HCT116 (cell line): Measurements from ENCODE around the gene CYB5R3. TPM values are rescaled to one million over a fixed set of nuclear protein-coding genes. Genes with fewer than 3 reads are reported as not detected.

Experiments
- ATAC-seq: fragments of 200-7000 bp; cut with Tn5 transposase; 2 replicates; pipeline ENCODE4 v1.9.1; 2020; ENCODE audit warnings: mild to moderate bottlenecking, moderate library complexity
- BruUV-seq: library from RNA; stranded (reverse); fragments of 400-500 nt; replicated peaks from 2 replicates; lab custom pipeline; 2021; lab: Mats Ljungman, UMichigan
- CTCF ChIA-PET: fragments of 300-600 bp; sonication (Branson Sonifier 250); formaldehyde crosslinking; loops from one replicate; lab custom pipeline; 2021; ENCODE audit warnings: antibody characterized with exemption; lab: Charles Lee
- POLR2A ChIA-PET: fragments of 300-600, 350-600 bp; sonication (Branson Sonifier 250); formaldehyde crosslinking; loops from one replicate; lab custom pipeline; 2021; ENCODE audit warnings: antibody characterized with exemption; lab: Charles Lee
- RAD21 ChIA-PET, 2 experiments: fragments of 300-600 bp; sonication (Branson Sonifier 250); formaldehyde crosslinking; loops; one replicate each; lab custom pipeline; 2023; ENCODE audit warnings: low total read pairs in 2 of 2; ENCODE audit not compliant: uncharacterized antibody in 2 of 2, unreplicated experiment in 2 of 2, low non-redundant PET in 1 of 2; lab: Charles Lee
- DNase-seq: peaks from one replicate; pipeline ENCODE4 v3.0.0-alpha.2; 2010; ENCODE audit warnings: low read depth, low spot score
- H2AFZ ChIP-seq: fragments of 200-600 bp; shearing (Covaris generic), sonication (generic); 2 replicates; pipeline ENCODE4 v1.6.1; 2017; ENCODE audit warnings: low read depth, mixed run types, mixed read lengths, antibody characterized with exemption, low read length; ENCODE audit not compliant: poor library complexity, severe bottlenecking
- H3K27ac ChIP-seq: 2 replicates; pipeline ENCODE4 v1.5.1; 2012; ENCODE audit warnings: low read depth, low read length
- H3K27me3 ChIP-seq: fragments of 200-600 bp; sonication (generic); 2 replicates; pipeline ENCODE4 v1.6.1; 2016; ENCODE audit warnings: mixed run types, low read length, mixed read lengths; ENCODE audit not compliant: insufficient read depth
- H3K36me3 ChIP-seq, 2 experiments: fragments of 200-500 bp in 1 of 2; fragments of 200-600 bp in 1 of 2; sonication (Bioruptor generic) in 1 of 2; sonication (generic) in 1 of 2; 2 replicates each; pipeline versions ENCODE4 v1.5.1 to v1.6.1; 2014 to 2016; ENCODE audit warnings: low read length in 2 of 2, inconsistent platforms in 1 of 2, mixed read lengths in 1 of 2, mixed run types in 1 of 2; ENCODE audit not compliant: insufficient read depth in 2 of 2, control insufficient read depth in 1 of 2
- H3K4me1 ChIP-seq, 2 experiments: fragments of 200-600 bp in 1 of 2; sonication (generic) in 1 of 2; 2 replicates each; pipeline versions ENCODE4 v1.5.1 to v1.6.1; 2012 to 2017; ENCODE audit warnings: low read length in 2 of 2, inconsistent platforms in 1 of 2, mild to moderate bottlenecking in 1 of 2, mixed read lengths in 1 of 2, mixed run types in 1 of 2, moderate library complexity in 1 of 2; ENCODE audit not compliant: insufficient read depth in 2 of 2, control insufficient read depth in 1 of 2
- H3K4me2 ChIP-seq: fragments of 200-600 bp; sonication (generic); 2 replicates; pipeline ENCODE4 v1.6.1; 2017; ENCODE audit warnings: mixed run types, low read length, mixed read lengths
- H3K4me3 ChIP-seq, 2 experiments: fragments of 200-600 bp in 1 of 2; sonication (generic) in 1 of 2; replicated peaks in 1 of 2; 2 replicates each; pipeline ENCODE4 v1.5.1; 2011 to 2016; ENCODE audit warnings: low read length in 2 of 2, control low read depth in 1 of 2, low read depth in 1 of 2, mild to moderate bottlenecking in 1 of 2, mixed read lengths in 1 of 2, mixed run types in 1 of 2
- H3K79me2 ChIP-seq: fragments of 200-600 bp; sonication (generic); 2 replicates; pipeline ENCODE4 v1.6.1; 2017; ENCODE audit warnings: mild to moderate bottlenecking, mixed run types, low read length, moderate library complexity, mixed read lengths; ENCODE audit not compliant: insufficient read depth
- H3K9ac ChIP-seq: fragments of 200-600 bp; sonication (generic); 2 replicates; pipeline ENCODE4 v1.6.1; 2016; ENCODE audit warnings: low read length, mixed read lengths
- H3K9me2 ChIP-seq: fragments of 200-600 bp; sonication (generic), shearing (Covaris generic); 2 replicates; pipeline ENCODE4 v1.6.1; 2017; ENCODE audit warnings: mixed run types, mild to moderate bottlenecking, moderate library complexity; ENCODE audit not compliant: insufficient read depth
- H3K9me3 ChIP-seq, 2 experiments: fragments of 200-500 bp in 1 of 2; fragments of 200-600 bp in 1 of 2; sonication (Bioruptor generic) in 1 of 2; sonication (generic) in 1 of 2; 2 replicates each; pipeline ENCODE4 v1.6.1; 2014 to 2017; ENCODE audit warnings: low read length in 2 of 2, mixed read lengths in 2 of 2, inconsistent platforms in 1 of 2, low read depth in 1 of 2, mild to moderate bottlenecking in 1 of 2, mixed run types in 1 of 2, moderate library complexity in 1 of 2; ENCODE audit not compliant: control insufficient read depth in 1 of 2, insufficient read depth in 1 of 2
- H4K20me1 ChIP-seq: fragments of 200-600 bp; sonication (generic), shearing (Covaris generic); 2 replicates; pipeline ENCODE4 v1.6.1; 2017; ENCODE audit warnings: mixed run types, mild to moderate bottlenecking, moderate library complexity; ENCODE audit not compliant: insufficient read depth
- CBX3 ChIP-seq: IDR thresholded peaks from 2 replicates; pipeline ENCODE4 v1.6.1; 2012; ENCODE audit warnings: low read depth
- CEBPB ChIP-seq: IDR thresholded peaks from 2 replicates; pipeline ENCODE4 v1.6.1; 2012; ENCODE audit warnings: low read depth
- EGR1 ChIP-seq: IDR thresholded peaks from 2 replicates; pipeline ENCODE4 v1.6.1; 2012; ENCODE audit warnings: low read depth
- EZH2phosphoT487 ChIP-seq: fragments of 200-600 bp; IDR thresholded peaks from 2 replicates; pipeline ENCODE4 v1.6.1; 2018; ENCODE audit warnings: antibody characterized with exemption, borderline replicate concordance
- SIN3A ChIP-seq: IDR thresholded peaks from 2 replicates; pipeline ENCODE4 v1.6.1; 2012; ENCODE audit warnings: low read depth
- YY1 ChIP-seq: IDR thresholded peaks from 2 replicates; pipeline ENCODE4 v1.6.1; 2011; ENCODE audit warnings: low read length, low read depth, moderate library complexity, mild to moderate bottlenecking; ENCODE audit not compliant: insufficient replicate concordance; ENCODE audit errors: extremely low read depth
- ZBTB33 ChIP-seq: IDR thresholded peaks from 2 replicates; pipeline ENCODE4 v1.6.1; 2011; ENCODE audit warnings: mild to moderate bottlenecking, low read length, moderate library complexity; ENCODE audit not compliant: insufficient replicate concordance; ENCODE audit errors: extremely low read depth
- ZFX ChIP-seq: fragments of 450-650 bp; IDR thresholded peaks from 2 replicates; pipeline ENCODE4 v1.6.1; 2017
- intact Hi-C: fragments of 100-400 bp; cut with micrococcal nuclease; formaldehyde crosslinking; loops from 2 replicates; pipeline ENCODE4 v1.10.0; 2022
- total RNA-seq: library from RNA; stranded (reverse); gene quantifications from one replicate; pipeline ENCODE4 v1.2.1, GENCODE V29; 2021; ENCODE audit not compliant: unreplicated experiment
- TF ChIP-seq, protein P1 (sequence below): IDR thresholded peaks from 2 replicates; pipeline ENCODE4 v1.6.1; 2012

The CYB5R3 gene
- total RNA-seq, 1 experiment from 2014 or later: 127 TPM

GRCh38 chr22:42645938-42646568, 3.1 kb downstream of the CYB5R3 start:
- H3K9me2 ChIP-seq: no peaks in the 10 kb centered on the region
- BruUV-seq: no TSS peak
- DNase-seq (no peak), ATAC-seq (no peak)
- no peaks in the 10 kb centered on the region for H3K36me3 ChIP-seq
- no peak overlapping the region for H3K4me2 ChIP-seq
- H3K79me2 ChIP-seq: peaks cover 76% of the 10 kb centered on the region
- no peak overlapping the region for H2AFZ ChIP-seq
- CTCF ChIA-PET: interaction anchor here (1.1 kb wide), 1 partner anchor 25 kb away, joined by 4 read pairs; no protein-coding TSS in a partner anchor
- no peak overlapping the region; the same call in 1 of the 2 replicates for H3K27ac ChIP-seq
- no peak overlapping the region for H3K9ac ChIP-seq
- H3K9me3 ChIP-seq: no peaks in the 10 kb centered on the region
- H3K27me3 ChIP-seq: no peaks in the 10 kb centered on the region
- RAD21 ChIA-PET: no interaction called here
- H4K20me1 ChIP-seq: no peaks in the 10 kb centered on the region
- intact Hi-C loops: no loop called here
- POLR2A ChIA-PET: no interaction called here
- TF ChIP-seq SIN3A: no peak
- TF ChIP-seq ZFX: no peak
- TF ChIP-seq YY1: no peak
- no peak for TF ChIP-seq CBX3
- no peak for TF ChIP-seq EZH2phosphoT487
- TF ChIP-seq, protein P1, sequence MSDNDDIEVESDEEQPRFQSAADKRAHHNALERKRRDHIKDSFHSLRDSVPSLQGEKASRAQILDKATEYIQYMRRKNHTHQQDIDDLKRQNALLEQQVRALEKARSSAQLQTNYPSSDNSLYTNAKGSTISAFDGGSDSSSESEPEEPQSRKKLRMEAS: no peak
- no peak for TF ChIP-seq ZBTB33
- no peak for TF ChIP-seq CEBPB
- TF ChIP-seq EGR1: no peak
- H3K4me1 ChIP-seq: peaks cover 5 to 24% of the 10 kb centered on the region in 2 experiments; a peak in 3 of 4 replicates
- H3K4me3 ChIP-seq: no peak overlapping the region
